ENCODE data around the gene SPTB.
A peak's percentile ranks its signal among the peaks of the same experiment; 100 is the strongest.

Gene SPTB

GRCh38 chr14:64906022-64906421 lies 26.3 kb upstream of the SPTB start:
- no peak overlapping the region for H2AFZ ChIP-seq (ENCODE audit: low read length)
- H4K20me1 ChIP-seq (ENCODE audit: insufficient read depth, low read length): no peaks in the 10 kb centered on the region
- H3K27me3 ChIP-seq (replicated peaks; ENCODE audit: insufficient read depth, low read length): no peaks in the 10 kb centered on the region
- no peak for DNase-seq
- no peak overlapping the region for H3K9ac ChIP-seq (ENCODE audit: low read length)
- no peak overlapping the region for H3K4me3 ChIP-seq (ENCODE audit: low read length)
- no peaks in the 10 kb centered on the region for H3K9me3 ChIP-seq (replicated peaks; ENCODE audit: insufficient read depth, low read length)
- no peaks in the 10 kb centered on the region for H3K4me1 ChIP-seq (ENCODE audit: low read length)
- no peaks in the 10 kb centered on the region for H3K79me2 ChIP-seq (ENCODE audit: low read length)
- no peak overlapping the region for H3K4me2 ChIP-seq (ENCODE audit: low read depth, low read length)
- H3F3A ChIP-seq (ENCODE audit: insufficient read depth, low read length): no peaks in the 10 kb centered on the region
- H3K36me3 ChIP-seq (replicated peaks; ENCODE audit: insufficient read depth, low read length): no peaks in the 10 kb centered on the region
- TF ChIP-seq EZH2 (optimal IDR thresholded peaks at IDR 0.05; ENCODE audit: low read depth, low read length): no peak
- TF ChIP-seq EZH2phosphoT487 (IDR thresholded peaks at IDR 0.05; ENCODE audit: low read length): no peak
- no peak for TF ChIP-seq CTCF (IDR thresholded peaks at IDR 0.05; ENCODE audit: low read length)
- no peak overlapping the region for H3K27ac ChIP-seq (ENCODE audit: low read length)
- no peaks in the 10 kb centered on the region for H3K9me2 ChIP-seq (replicated peaks; ENCODE audit: insufficient read depth, low read length)

GRCh38 chr14:64899958-64900357 lies 20.3 kb upstream of the SPTB start:
- Histone ChIP-seq H3K4me3 (ENCODE audit: low read length) (no peak overlapping the region), H3K4me2 (ENCODE audit: low read depth, low read length) (no peak overlapping the region), H3K27ac (ENCODE audit: low read length) (no peak overlapping the region), H4K20me1 (ENCODE audit: insufficient read depth, low read length) (no peaks in the 10 kb centered on the region), H2AFZ (ENCODE audit: low read length) (no peak overlapping the region), H3K9me2 (replicated peaks; ENCODE audit: insufficient read depth, low read length) (no peaks in the 10 kb centered on the region), H3K9ac (ENCODE audit: low read length) (no peak overlapping the region), H3K27me3 (replicated peaks; ENCODE audit: insufficient read depth, low read length) (no peaks in the 10 kb centered on the region), H3F3A (ENCODE audit: insufficient read depth, low read length) (no peaks in the 10 kb centered on the region), H3K79me2 (ENCODE audit: low read length) (no peaks in the 10 kb centered on the region), H3K4me1 (ENCODE audit: low read length) (no peaks in the 10 kb centered on the region), H3K9me3 (replicated peaks; ENCODE audit: insufficient read depth, low read length) (no peaks in the 10 kb centered on the region), H3K36me3 (replicated peaks; ENCODE audit: insufficient read depth, low read length) (no peaks in the 10 kb centered on the region)
- TF ChIP-seq EZH2phosphoT487 (IDR thresholded peaks at IDR 0.05; ENCODE audit: low read length): no peak
- TF ChIP-seq CTCF (IDR thresholded peaks at IDR 0.05; ENCODE audit: low read length): no peak
- no peak for TF ChIP-seq EZH2 (optimal IDR thresholded peaks at IDR 0.05; ENCODE audit: low read depth, low read length)
- no peak for DNase-seq

GRCh38 chr14:64891839-64892375 lies 12.2 kb upstream of the SPTB start:
- Histone ChIP-seq H3K9me3 (replicated peaks; ENCODE audit: insufficient read depth, low read length) (no peaks in the 10 kb centered on the region), H3K9ac (ENCODE audit: low read length) (no peak overlapping the region), H3K27me3 (replicated peaks; ENCODE audit: insufficient read depth, low read length) (no peaks in the 10 kb centered on the region), H3K4me3 (ENCODE audit: low read length) (no peak overlapping the region), H3K4me2 (ENCODE audit: low read depth, low read length) (no peak overlapping the region), H2AFZ (ENCODE audit: low read length) (no peak overlapping the region), H3K4me1 (ENCODE audit: low read length) (no peaks in the 10 kb centered on the region), H3K27ac (ENCODE audit: low read length) (no peak overlapping the region), H3K36me3 (replicated peaks; ENCODE audit: insufficient read depth, low read length) (no peaks in the 10 kb centered on the region), H3K79me2 (ENCODE audit: low read length) (no peaks in the 10 kb centered on the region), H4K20me1 (ENCODE audit: insufficient read depth, low read length) (no peaks in the 10 kb centered on the region), H3F3A (ENCODE audit: insufficient read depth, low read length) (no peaks in the 10 kb centered on the region), H3K9me2 (replicated peaks; ENCODE audit: insufficient read depth, low read length) (no peaks in the 10 kb centered on the region)
- peak; percentile 38 for DNase-seq
- TF ChIP-seq EZH2 (optimal IDR thresholded peaks at IDR 0.05; ENCODE audit: low read depth, low read length): no peak
- peak; percentile 51 for TF ChIP-seq CTCF (IDR thresholded peaks at IDR 0.05; ENCODE audit: low read length)
